HG02884 (cell line): ENCODE measurements around the gene AFF3.
"Not testable (repeated sequence)": the region's sequence is repeated elsewhere in the genome, so short reads cannot be mapped to it uniquely, and the experiment has no call there.

ENCODE experiments used
- ATAC-seq: cut with Tn5 transposase; IDR thresholded peaks from one replicate; pipeline ENCODE4 v1.9.1; 2021; ENCODE audit warnings: mild to moderate bottlenecking, moderate library complexity; ENCODE audit not compliant: unreplicated experiment

Gene AFF3

DNA sequence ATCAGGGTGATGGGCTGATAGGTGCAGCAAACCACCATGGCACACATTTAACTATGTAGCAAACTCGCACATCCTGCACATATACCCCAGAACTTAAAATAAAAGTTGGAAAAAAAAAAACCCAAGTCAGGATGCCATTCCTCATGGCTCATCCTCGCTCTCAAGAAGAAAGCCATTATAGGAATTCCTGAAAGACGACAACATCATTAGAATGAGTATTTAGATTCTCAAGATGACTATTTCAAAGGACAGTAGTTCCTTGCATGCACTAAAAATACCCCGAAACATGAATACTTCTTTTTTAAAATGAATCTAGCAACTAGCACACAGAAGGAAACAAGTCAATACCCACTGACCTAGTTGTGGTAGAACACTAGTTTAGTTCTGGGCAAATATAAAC lies 366.8 kb downstream of the AFF3 start:
- ATAC-seq = no peak

DNA sequence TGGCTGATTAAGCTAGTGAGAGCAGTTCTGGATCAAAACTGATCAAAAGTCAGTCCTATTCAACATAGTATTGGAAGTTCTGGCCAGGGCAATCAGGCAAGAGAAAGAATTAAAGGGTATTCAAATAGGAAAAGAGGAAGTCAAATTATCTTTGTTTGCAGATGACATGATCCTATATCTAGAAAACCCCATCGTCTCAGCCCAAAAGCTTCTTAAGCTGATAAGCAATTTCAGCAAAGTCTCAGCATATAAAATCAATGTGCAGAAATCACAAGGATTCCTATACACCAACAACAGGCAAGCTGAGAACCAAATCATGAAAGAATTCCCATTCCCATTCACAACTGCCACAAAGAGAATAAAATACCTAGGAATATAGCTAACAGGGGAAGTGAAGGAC lies 368.7 kb downstream of the AFF3 start:
- ATAC-seq = not testable (repeated sequence)

DNA sequence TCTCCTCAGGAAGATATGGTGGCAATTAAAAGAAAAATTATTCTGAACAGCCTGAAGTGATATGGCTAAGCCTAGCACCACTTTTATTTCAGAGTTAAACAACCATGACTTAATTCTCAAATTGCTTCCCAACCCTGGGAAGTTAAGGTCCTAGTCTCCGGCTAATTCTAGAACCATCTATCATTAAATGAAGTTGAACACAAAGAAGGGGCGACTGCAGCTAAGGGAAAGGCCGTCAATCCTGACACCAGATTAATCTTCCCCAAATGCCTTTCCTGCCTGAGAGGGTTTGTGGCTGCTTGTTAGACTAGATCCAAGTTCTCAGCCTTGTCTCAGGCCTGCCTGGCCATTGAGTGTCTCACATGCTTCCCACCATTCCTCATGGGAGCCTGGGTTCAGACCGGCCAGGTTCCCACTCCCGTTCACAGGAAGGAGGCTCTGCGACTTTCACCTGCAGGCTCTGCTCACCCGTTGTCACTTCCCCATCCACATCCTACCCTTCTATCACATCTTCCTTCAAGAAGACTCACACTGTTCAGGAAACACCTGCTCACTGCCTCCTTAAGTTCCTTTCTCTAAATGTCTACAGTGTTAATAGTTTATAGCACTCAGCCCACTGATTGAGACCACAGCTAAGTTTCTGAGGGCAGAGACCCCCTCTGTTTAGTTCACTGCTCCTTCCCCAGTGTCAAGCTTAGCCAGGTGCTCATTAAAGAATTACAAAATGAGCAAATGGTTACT lies 369.6 kb downstream of the AFF3 start:
- ATAC-seq = no peak

DNA sequence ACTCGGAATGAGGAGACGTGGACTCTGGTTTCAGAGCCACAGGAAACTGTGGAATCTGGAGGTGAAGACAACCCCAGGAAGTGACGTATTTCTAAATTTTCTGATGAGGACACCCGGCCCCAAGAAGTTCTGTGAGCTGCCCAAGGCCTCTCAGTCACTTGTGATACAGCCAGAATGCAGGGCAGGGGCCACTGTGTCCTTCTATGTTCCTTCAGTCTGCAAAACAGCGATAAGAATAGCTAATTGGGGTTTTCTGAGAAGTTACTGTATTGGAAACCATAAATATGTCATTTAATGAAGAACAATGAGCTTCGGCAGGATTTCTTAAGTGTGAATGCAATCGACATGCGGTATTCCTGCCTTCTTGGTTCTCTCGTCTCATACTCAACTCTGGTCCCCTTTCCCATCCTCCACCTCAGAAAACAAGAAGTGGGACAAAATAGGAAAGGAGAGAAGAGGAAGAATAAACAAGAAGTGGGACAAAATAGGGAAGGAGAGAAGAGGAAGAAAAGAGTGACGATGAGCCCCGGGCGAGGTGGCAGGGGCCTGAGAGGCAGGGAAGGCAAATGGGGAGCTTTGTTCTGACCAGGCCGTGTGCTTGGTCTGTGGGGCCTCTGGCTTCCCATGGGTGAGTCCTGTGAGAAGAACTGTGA lies 370.6 kb downstream of the AFF3 start:
- ATAC-seq = no peak

DNA sequence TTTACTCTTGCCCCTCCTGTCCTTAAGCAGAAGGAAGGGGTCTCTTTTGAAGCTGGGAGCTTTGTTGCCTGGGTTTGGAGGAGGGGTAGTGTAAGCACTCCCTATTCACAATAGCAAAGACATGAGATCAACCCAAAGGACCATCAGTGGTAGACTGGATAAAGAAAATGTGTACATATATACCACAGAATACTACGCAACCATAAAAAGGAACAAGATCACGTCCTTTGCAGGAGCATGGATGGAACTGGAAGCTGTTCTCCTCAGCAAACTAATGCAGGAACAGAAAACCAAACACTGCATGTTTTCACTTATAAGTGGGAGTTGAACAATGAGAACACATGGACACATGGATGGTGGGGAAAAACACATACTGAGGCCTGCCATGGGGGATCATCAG lies 371.5 kb downstream of the AFF3 start:
- ATAC-seq = no peak

DNA sequence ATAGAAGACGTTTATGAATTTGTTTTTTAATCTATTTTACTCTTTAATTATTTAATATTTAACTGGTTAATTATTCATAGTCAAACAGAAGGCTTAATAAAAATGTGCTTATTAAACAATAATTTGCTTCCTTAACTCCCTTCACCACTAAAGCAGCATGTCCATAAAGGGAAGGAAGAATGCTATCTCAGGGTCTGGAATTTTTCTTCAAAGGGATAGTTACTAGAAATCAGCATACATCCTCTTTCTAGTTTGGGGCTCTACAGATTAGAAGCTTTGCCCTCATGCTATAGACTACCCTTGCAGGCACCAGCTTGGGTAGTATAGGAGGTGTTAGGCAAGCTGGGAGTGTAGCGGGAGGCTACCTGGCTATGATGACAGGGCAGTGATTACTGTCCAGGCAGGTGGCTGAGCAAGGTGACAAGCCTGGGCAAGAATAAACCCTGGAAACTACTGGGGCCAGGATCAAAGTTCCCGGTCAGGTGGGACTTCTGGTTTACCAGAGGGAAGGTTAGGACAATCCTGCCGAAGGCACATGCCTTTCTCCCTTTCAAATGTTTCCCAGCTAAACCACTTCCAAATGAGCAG lies 376.6 kb downstream of the AFF3 start:
- ATAC-seq = no peak

DNA sequence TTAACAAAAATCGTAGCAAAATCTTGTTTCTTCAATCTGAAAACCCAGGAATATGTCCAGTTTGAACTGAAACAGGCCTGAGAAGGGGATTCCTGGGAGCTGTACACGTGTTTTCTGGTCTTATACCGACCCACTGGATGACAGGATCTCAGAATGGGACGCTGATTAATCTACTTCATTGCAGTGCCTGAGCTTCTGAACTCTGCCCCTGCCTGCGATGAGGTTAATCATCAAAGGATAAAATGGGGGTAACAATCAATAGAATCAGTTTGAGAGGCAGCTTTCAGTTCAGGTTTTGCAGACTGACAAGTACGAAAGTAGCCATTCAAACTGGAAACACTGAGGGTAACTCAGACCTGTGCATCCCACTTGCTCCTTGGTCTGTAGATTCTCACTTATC lies 378.6 kb downstream of the AFF3 start:
- ATAC-seq = no peak

DNA sequence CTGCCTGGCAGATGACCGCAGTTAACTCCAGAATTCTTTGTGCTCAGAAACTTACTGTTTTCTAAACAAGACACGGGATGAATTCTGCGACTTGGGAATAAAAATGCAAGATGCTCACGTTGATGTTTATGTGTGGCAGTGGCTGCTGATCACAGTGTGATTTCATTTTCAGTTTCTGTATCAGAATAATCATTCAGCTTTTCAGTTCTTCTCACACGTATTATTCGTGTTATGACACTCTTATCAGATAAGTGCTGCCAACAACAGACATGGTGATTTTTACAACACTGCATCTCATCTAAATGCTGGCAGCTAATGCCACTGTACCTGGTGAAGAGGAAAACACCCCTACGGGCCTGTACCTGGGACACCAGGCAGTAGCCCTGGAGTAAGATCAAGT lies 379.7 kb downstream of the AFF3 start:
- no peak for ATAC-seq

DNA sequence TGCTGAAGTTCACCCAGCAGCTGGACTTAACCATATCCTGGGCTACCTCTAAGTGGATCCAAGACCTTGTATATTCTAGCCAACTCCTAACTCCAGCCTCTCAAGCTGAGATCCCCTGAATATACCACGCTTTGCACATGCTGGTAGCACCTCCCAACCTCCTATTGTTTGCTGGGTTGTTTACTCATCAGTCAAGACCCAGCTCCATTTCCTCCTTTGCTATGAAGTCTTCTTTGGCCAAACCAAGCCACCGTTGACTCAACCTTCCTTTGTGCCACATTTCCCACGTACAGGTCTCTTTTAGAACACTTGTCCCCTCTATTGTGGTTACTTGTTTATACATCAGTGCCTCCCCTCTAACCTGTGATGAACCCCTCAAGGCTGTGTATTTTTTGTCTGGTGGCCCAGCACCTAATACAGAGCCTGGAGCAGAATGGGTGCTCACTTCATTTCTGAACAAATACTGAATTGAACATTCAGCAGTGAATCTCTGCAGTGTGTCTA lies 384.7 kb downstream of the AFF3 start:
- ATAC-seq = no peak

DNA sequence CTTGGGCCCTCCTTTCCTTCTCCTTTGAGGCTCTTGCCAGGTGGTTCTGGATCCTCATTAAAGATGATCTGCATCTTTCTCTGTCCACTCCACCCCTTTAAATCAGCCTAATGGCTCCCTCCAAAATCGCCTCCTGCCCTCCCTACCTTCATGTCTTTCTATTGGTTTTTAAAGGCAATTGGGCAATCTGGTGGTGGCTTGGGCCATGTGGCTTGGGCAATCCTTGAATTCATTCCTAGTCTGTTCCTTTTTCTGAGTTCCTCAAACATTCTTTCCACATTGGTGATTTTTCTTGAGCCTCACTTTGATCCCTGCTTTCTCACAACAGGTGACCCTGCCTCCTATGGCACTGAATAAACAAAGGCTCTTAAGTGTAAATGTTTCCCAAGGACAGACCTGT lies 386.3 kb downstream of the AFF3 start:
- no peak for ATAC-seq

DNA sequence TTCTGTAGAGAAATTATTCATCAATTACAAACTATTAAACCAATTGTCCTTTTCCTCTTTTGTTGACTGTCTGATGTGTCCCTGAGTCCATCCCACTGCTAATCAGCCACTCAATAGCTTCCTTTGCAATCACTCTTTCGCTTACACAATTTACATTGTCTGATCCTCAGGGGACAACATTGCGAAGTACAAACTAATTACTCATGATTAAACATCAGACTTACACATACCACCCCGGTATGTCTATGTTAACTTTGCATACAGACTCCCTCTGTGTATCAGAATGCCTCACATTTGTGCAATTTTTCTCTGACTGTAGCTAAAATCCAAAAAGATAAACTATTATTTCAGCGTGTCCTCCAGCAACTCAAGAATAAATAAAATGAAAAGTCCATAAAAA lies 388.2 kb downstream of the AFF3 start:
- no peak for ATAC-seq

DNA sequence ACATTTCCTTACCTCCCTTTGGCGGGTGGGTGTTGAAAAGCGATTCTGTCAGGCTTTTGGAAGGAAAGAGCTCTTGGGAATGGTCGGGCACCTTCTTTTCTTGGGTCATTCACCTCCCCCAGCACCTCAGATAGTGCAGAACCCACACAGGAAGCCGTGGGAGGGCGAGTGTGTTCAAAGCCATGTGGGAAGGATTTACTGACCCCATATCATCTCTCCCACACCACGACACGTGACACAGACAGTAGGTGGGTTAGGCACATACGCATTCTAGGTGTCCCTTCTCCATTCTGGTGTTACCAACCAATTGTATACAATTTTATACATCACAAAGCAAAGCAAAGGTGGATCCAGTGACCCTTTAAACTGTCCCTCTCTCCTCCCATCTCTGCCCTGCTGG lies 388.9 kb downstream of the AFF3 start:
- ATAC-seq = no peak

DNA sequence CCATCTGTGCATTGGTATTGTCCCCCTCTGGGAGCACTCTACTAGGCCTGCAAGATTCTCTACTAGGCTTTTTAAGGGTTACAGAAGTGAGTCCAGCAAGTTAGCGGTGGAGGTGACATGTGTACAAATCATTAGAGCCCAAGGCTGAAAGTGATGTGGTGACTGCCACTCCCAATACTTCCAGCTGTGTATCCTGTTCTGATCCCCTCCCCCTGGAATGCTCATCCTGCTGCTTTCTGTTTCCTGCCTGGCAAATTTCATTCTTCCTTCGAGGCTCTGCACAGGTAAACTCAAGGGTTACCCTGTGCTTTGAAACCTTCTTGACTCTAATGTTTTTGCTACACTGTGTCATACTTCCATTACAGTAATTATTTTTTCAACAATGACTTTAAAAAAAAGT lies 394.0 kb downstream of the AFF3 start:
- no peak for ATAC-seq

DNA sequence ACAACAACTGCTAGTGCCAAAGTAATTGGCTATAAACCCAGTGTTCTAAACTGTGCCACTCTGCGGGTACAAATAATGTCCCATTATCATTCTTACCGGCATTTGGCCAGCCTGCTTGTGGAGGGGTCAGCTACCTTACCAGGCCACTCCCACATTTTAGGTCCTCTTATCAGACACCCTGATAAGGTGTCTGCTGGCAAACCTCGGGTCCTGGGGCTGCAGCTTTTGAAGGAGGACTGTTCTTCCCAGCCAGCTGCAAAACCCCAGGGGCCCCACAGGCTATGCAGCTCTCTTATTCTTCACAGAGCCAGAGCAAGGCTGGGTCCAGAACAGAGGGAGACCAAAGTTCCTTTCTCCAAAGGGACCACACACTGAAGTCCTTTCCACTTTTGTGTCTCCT lies 394.5 kb downstream of the AFF3 start:
- ATAC-seq = no peak

DNA sequence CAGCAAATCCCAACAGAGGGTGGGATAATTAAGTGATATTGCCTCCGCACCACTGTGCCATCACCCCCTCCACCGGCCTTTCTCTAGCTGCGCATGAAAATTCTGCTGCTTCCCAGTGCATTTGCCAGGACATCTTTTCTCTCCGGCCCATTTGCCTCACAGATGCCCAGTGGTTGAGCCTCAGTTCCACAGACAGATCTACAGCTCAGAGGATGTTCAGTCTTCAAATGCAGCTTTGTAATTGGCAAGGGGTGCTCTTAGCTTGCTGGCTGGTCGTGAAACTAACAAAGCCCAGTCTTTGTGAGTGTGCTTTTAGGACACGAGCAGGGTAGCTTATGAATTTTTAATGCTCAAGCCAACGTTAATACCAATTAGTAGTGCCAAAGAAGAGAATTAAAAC lies 399.2 kb downstream of the AFF3 start:
- no peak for ATAC-seq

DNA sequence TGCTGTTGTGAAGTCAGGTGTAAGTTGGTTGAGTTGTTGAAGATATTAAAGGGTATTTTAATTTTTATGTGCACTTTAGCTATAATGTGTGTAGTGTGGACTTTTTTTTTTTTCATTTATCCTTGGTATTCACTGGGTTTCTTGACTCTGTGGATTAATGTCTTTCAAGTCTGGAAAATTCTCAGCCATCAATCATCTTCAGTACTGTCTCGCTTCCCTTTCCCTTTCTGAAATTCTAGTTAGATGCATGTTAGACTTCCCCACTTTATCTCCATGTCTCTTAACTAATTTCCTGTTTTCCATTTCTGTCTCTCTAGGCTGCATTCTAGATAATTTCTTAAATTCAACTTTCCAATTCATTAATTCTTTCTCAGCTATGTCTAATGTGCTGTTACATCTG lies 404.9 kb downstream of the AFF3 start:
- no peak for ATAC-seq

DNA sequence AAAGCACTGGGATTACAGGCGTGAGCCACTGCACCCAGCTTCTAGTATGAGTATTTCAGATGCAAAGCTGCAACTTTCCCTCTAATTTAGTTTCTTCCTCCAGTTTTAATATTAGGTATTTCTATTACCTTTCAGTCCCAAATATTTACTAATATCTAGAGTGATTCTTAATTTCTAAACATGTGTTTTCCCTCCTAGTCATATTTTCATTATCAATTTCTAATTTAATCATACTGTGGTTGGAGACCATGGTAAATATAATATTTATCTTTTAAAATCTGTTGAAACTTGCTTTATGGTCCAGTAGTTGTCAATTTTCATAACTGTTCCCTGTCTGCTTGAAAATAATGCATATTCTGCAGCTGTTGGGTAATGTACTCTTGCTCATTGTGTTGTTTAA lies 406.6 kb downstream of the AFF3 start:
- ATAC-seq = peak; percentile 65

DNA sequence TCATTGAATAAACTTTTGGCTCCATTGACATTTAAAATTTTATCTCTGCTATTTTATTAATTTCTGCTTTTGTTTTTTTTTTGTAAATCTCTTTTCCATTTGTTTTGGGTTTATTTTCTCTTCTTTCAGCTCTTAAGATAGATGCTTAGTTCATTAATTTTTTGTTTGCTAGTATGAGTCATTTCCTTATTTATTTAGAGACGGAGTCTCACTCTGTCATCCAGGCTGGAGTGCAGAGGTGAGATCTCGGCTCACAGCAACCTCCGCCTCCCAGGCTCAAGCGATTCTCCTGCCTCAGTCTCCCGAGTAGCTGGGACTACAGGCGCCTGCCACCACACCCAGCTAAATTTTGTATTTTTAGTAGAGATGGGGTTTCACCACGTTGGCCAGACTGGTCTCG lies 407.1 kb downstream of the AFF3 start:
- ATAC-seq = not testable (repeated sequence)

DNA sequence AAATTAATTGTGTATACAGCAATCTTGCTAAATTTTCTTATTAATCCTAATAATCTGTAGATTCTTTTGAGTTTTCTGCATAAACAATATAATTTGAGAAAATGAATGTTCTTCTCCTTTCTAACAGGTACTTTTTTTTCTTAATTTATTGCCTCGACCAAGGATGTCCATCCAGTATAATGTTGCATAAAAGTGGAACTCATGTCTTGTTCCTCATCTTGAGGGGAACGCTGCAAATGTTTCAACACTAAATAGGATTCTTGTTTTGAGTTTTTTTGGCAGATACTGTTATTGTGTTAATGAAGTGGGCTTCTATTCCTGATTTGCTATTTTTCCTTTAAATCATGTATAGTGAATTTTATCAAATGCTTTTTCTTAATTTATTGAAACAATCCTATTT lies 408.2 kb downstream of the AFF3 start:
- ATAC-seq = no peak

DNA sequence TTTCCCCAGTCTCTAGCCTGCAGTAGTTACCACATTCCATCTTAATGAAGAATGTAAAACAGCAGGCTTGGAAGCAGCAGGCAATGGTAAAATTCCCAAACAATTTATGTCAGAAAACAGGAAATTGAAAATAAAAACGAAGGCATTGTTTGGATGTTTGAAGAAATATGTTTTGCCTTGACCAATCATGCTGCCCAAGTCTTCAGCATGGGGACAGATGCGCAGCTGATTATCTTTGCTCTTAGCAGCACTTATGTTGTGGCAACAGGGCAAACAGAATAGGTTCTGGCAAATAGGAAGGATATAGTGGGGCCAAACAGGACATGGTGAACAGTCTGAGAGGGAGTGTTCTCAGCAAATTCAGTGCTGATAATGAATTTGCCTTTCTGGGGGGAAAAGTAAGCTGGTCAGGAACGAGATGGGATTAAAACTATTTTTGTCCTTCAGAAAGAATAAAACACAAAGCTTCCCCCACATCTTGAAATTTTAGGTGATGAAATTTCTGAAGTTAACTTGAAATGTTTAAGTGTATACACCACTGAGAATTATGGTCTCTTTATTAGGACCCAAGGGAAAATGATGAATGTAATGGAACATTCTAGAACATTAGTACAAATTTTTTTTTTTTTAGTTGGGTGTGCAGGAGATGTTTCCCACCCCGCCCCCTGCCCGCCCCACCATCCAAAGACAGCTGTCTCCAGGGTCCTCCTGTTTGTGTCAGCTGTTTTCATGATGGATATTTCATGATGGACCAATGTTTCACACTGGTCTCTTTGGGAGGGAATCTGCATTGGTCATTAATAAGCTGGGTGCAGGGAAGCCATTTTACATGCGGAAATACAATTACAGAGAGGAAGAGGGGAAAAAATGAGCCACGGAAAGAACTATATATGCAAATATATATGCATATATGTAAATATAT lies 413.0 kb downstream of the AFF3 start:
- no peak for ATAC-seq

DNA sequence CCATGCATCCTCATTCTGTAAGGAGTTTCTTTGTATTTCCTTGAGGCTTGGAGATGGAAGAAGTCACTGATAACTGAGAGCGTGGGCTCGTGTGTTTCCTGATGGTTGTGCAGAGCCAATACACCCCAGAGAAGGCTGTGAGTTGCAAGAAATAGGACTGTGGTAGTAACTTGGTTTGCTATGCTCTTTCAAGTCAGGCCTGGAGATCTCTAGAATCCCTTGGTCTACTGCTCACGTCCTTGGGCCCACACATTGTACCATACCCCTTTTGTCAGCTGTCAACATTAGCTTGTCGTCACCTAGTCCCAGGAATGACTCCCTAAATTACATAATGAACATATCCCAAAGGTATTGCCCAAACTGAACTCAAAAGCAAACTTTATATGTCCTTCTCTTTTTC lies 414.2 kb downstream of the AFF3 start:
- ATAC-seq = no peak
